ENCODE data around the gene MRPS15.

The MRPS15 gene

DNA sequence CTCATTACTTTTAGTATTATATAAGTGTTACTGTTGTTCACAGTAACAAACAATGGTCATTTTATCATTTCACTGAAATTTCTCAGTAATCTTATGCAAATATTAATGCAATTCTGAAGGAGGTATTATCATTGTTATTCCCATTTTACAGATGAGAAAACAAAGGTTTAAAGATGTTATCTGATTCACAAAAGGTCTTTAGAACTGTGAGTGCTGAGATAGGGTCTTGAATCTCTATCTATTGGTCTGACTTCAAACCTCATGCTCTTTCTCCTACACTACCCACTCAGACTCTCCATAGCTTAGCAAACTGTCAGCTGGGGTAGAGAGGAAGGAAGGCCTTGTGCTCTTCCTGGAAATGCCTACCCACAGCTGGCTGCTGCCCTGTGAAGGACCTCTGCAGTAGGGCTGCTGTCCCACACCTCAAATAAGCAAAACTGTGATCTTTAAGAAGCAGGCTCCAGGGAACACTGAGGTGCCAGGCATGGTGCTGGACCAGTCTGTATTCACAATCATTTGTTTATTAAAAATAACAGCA lies 7.7 kb downstream of the MRPS15 start:
- no peak for DNase-seq

- DNase-seq = no peak
Measured at GRCh38 chr1:36455386-36455785, 8.8 kb downstream of the MRPS15 start.

GRCh38 chr1:36453600-36454388 lies 10.4 kb downstream of the MRPS15 start:
- no peak for DNase-seq

- no peak for DNase-seq
Measured at GRCh38 chr1:36453051-36453450, 11.1 kb downstream of the MRPS15 start.

- no peak for DNase-seq
Measured at GRCh38 chr1:36450919-36451305, 13.3 kb downstream of the MRPS15 start.

DNA sequence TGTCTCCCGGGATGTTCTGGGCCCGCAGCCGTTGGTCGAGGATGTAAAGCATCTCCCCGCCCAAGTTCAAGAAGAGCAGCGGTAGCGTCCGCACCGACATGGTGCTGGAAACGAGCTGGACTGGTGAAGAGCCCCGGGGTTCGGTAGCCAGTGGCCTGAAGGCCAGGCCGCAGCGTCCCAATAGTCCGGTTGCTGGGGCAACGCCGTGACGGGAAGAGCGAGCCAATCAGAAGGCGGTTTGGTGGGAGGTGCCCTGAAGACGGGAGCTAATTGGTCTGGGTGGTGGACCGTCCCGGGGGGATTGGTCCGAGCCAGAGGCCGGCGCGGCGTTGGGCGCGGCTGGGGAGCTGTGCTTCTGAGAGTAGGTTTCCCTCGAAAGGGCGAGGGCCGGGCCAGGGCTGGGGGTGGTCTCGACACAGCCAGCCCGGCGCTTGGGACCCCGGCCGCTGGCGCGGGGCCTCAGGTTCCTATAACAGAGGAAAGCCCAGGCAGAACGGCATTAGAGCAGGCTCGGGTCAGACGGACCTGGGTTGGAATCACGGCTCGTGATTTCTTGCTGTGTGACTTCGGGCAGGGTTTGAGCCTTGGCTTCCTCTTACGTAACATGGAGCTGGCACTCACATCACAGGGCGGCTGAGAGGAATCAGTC lies 13.8 kb downstream of the MRPS15 start, which contains the start of gene OSCP1:
Gene OSCP1, minus strand, starts transcription at position 182 of the 649 bp plus-strand sequence. Its CDS starts 82 bp downstream, at position 100.
- peak; percentile 92 for DNase-seq

- no peak for DNase-seq
Measured at GRCh38 chr1:36448530-36449056, 15.6 kb downstream of the MRPS15 start.

GRCh38 chr1:36447450-36447849 lies 16.7 kb downstream of the MRPS15 start:
- no peak for DNase-seq

DNA sequence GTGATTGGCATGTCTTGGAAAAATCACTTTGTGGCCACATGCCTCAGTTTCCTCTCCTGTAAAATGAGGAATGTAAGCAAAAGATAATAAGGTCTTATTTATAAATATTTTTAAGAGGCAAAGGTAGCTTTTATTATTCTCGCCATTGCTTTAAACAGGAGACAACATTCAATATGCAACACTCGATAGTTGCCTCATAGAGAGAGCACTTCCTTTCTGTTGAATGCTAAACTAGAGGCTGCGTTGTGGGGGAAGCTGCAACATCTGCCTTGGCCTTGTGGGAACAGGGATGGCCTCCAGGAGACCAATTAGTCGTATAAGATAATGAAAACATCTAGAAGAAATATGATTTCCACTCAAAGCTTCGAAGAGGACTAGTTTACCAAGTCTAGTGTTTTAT lies 17.4 kb downstream of the MRPS15 start:
- no peak for DNase-seq

GRCh38 chr1:36446271-36446670 lies 17.9 kb downstream of the MRPS15 start:
- no peak for DNase-seq

- DNase-seq = no peak
Measured at GRCh38 chr1:36443297-36443696, 20.9 kb downstream of the MRPS15 start.

DNA sequence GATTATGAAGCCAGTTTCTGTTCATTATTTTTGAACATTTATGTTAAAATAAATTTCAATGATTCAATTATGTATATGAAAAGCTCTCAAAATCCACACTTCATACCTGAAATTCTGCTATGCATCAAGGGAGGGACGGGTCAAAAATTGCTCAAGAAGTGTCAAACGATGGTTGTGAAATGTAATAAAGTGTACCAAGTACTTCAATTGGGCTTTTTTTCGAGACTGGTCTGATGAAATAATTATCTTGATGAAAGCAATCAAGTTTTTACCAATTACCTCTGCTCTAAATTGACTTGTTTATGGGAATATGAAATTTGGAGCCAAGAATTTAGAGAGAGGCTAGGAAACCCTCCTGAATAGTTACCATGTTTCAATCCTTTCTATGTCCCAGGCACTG lies 21.8 kb downstream of the MRPS15 start:
- DNase-seq = no peak

GRCh38 chr1:36440646-36441045 lies 23.5 kb downstream of the MRPS15 start:
- no peak for DNase-seq

DNA sequence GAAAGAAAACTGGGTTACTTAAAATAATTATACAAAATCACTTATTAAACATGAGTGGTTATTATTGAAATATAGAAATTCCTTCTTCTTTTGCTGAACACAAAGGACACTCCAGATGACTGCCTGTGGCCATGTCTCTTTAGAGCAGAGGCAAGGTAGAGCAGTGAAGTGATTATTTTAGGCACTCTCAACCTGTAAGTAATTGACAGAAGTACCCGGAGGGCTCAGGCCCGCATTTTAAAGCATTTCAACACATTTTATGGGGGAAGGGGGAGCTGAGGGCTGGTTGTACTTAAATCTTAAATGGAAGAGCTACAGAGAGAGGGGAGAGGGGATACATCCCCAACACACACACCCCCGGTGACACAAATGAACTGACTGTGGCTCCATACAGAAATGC lies 24.1 kb downstream of the MRPS15 start:
- no peak for DNase-seq

DNA sequence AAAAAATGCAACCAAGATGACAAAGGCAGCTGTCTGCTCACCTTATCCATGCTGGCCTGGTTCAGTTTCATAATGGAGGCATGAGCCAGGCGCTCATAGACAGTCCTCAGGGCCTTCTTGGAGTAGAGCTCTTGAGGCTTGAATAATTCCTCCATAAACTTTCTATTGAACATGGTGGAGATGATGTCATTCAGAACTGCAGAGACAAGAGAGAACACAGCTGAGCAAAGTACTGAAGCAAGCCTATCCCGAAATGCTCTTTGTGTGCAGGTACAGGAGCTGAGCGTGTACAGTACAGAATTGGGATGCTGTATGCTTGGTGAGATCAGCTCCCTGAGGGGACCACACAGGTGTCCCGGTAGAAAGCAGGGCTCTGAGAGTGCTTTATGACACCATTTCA lies 25.5 kb downstream of the MRPS15 start:
- no peak for DNase-seq

GRCh38 chr1:36436821-36437220 lies 27.4 kb downstream of the MRPS15 start:
- DNase-seq = no peak

DNA sequence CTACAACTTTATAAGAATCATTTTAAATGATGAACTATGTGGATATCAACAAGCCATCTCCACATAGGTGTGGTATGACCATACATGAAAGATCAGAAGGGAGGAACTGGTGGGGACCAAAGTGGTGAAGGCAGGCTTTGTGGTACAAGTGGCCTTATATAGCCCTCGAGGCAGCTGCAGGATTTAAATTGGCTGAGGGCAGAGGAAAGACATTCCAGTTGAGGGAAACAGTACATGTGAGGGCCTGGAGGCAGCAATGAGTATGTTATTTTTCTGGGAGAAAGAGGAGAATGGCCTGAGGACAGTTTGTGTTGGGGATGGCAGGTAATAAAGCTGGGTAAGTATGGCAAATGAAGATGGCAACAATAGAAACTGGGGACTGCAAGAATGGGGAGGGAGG lies 31.1 kb downstream of the MRPS15 start:
- DNase-seq = no peak

DNA sequence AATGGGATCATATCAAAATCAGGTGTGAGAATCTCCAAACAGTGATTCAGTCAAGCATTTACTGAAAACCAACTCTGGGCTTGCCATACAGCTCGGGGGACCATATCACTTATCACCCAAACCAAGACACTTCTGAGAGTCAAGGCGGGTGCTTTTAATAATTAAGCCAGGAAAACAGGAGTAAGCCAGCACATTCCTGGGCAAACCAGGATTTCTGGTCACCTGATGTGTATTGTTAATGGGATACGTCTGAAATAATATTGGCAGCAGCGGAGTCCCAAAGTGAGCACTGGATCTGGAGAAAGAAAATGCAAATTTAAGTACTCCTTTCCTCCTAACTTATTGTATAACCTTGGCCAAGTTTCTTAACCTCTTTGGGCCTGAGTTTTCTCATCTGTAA lies 31.6 kb downstream of the MRPS15 start:
- DNase-seq = no peak

DNA sequence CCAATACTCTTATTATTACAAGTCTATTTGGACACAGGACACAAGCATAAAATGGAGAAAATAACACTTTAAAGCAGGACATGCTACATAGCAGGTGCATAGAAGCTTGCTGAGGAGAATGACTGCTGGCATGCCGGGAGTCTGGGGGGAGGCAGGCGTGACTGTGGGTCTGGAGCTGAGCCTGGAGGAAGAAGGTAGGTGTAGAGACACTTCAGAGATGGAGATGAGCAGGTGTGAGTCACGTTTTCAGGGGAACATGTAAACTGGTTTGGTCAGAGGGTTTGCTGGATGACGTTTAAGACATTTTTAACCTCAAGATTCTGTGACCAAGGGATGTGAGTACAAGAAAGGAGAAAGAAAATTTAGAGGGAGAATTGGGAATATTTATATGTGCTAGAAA lies 38.4 kb downstream of the MRPS15 start:
- no peak for DNase-seq

GRCh38 chr1:36421649-36422048 lies 42.5 kb downstream of the MRPS15 start:
- DNase-seq = no peak

DNA sequence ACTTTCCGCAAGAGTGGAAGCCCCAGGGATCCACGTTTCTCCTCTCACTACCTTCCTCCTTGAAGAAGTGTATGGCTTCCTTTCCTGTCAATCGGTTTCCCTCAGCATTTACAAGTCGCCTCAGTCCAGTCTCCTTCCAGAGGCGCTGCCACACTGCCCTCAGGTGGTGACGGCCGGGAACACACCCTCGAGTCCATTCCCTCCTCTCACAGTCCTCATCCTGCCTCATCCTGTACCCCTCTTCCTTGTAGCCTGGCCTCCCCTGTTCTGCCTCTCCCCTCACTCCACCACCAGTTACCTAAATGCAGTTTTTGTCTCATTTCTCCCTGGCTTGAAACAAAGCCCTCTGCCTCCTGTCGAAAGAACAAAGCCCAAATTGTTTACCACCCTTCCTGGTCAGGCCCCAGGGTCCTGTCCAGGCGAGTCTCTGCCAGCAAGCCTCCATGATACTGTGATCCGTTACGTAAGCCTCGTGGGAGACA lies 43.3 kb downstream of the MRPS15 start:
- DNase-seq = peak; percentile 88

GRCh38 chr1:36420409-36420808 lies 43.8 kb downstream of the MRPS15 start:
- DNase-seq = no peak

DNA sequence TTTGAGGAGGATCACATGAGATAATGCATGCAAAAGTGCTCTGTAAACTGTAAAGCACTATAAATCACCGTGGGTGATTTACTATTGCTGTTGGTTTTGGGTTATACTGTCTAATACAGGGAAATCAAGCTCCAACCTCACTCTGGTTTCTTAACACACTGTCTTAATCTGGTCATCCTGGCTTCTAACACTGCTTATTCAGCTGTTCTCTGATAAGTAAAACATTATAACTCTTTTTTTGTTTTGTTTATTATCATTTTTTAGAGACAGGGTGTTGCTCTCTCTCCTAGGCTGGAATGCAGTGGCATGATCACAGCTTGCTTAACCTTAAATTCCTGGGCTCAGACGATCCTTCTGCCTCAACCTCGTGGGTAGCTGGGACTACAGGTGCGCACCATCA lies 44.6 kb downstream of the MRPS15 start:
- DNase-seq = no peak

- DNase-seq = no peak
Measured at GRCh38 chr1:36419140-36419539, 45.0 kb downstream of the MRPS15 start.

All from CD4-positive, alpha-beta T cell treated with Interleukin-21 for 1 hour (primary cell).